ENCODE results near the gene MNAT1. TPM values are rescaled to one million over a fixed set of nuclear protein-coding genes. Genes with fewer than 3 reads are reported as not detected.

Gene MNAT1
- polyA plus RNA-seq, 1 of the 3 experiments (the other 2 are of a cell fraction), result 38.9 TPM

- POLR2A ChIA-PET, result no interaction called here
- no peak overlapping the region for H3K9ac ChIP-seq
- no peaks in the 10 kb centered on the region for H4K20me1 ChIP-seq (ENCODE audit: insufficient read depth)
- H3K4me2 ChIP-seq, result no peak overlapping the region
- peaks cover 88% of the 10 kb centered on the region for H3K79me2 ChIP-seq (ENCODE audit: insufficient read depth)
- CTCF ChIA-PET, result no interaction called here
- WGBS (ENCODE audit: low lambda C conversion rate), result 97% methylated on average over 2 of the region's 2 CpGs
- peaks cover 14% of the 10 kb centered on the region for H3F3A ChIP-seq (replicated peaks; ENCODE audit: insufficient read depth)
- no peaks in the 10 kb centered on the region; a peak in 1 of 4 replicates for H3K4me1 ChIP-seq (ENCODE audit: control insufficient read depth in 1 of 2, insufficient read depth in 2 of 2, low read depth in 1 of 2, low read length in 1 of 2)
- no peak overlapping the region for H3K27ac ChIP-seq (ENCODE audit: low read depth in 2 of 2, low read length in 1 of 2)
- no peaks in the 10 kb centered on the region for H3K36me3 ChIP-seq (replicated peaks in 1 of 2; ENCODE audit: control insufficient read depth in 1 of 2, insufficient read depth in 2 of 2, low read length in 1 of 2)
- TF ChIP-seq GATA2 (CRISPR knock-in tag; IDR thresholded peaks at IDR 0.05), result no peak
- H2AFZ ChIP-seq (ENCODE audit: low read depth), result no peak overlapping the region
- no peak for DNase-seq
- no peaks in the 10 kb centered on the region for H3K27me3 ChIP-seq (ENCODE audit: insufficient read depth)
- H3K9me3 ChIP-seq, result no peaks in the 10 kb centered on the region
- no peaks in the 10 kb centered on the region for H3K9me2 ChIP-seq
- no peak overlapping the region for H3K4me3 ChIP-seq (ENCODE audit: low read depth in 2 of 2, low read length in 1 of 2)
These were observed 34.0 kb downstream of the MNAT1 start for GRCh38 chr14:60768602-60769001.

GRCh38 chr14:60771117-60771516 is 36.6 kb downstream of the MNAT1 start:
- Histone ChIP-seq H3F3A (replicated peaks; ENCODE audit: insufficient read depth) (peaks cover 34% of the 10 kb centered on the region), H3K9me2 (no peaks in the 10 kb centered on the region), H3K9ac (no peak overlapping the region), H2AFZ (ENCODE audit: low read depth) (no peak overlapping the region), H3K4me1 (ENCODE audit: control insufficient read depth in 1 of 2, insufficient read depth in 2 of 2, low read depth in 1 of 2, low read length in 1 of 2) (peaks cover 0 to 16% of the 10 kb centered on the region in 2 experiments; a peak in 2 of 4 replicates), H4K20me1 (ENCODE audit: insufficient read depth) (peaks cover 4% of the 10 kb centered on the region; the same call in 1 of the 2 replicates), H3K4me2 (no peak overlapping the region), H3K27ac (ENCODE audit: low read depth in 2 of 2, low read length in 1 of 2) (no peak overlapping the region), H3K79me2 (ENCODE audit: insufficient read depth) (peaks cover 88% of the 10 kb centered on the region), H3K9me3 (no peaks in the 10 kb centered on the region), H3K27me3 (ENCODE audit: insufficient read depth) (no peaks in the 10 kb centered on the region), H3K4me3 (ENCODE audit: low read depth in 2 of 2, low read length in 1 of 2) (no peak overlapping the region), H3K36me3 (replicated peaks in 1 of 2; ENCODE audit: control insufficient read depth in 1 of 2, insufficient read depth in 2 of 2, low read length in 1 of 2) (no peaks in the 10 kb centered on the region)
- 47% methylated on average over 2 of the region's 2 CpGs for WGBS (ENCODE audit: low lambda C conversion rate)
- CTCF ChIA-PET, result no interaction called here
- POLR2A ChIA-PET, result no interaction called here
- no peak for TF ChIP-seq SMC3 (IDR thresholded peaks at IDR 0.05; ENCODE audit: low read depth, low read length)
- no peak for TF ChIP-seq IRF3 (IDR thresholded peaks at IDR 0.05; ENCODE audit: low read depth, low read length)
- no peak for TF ChIP-seq ELF1 (IDR thresholded peaks at IDR 0.05)
- TF ChIP-seq RCOR1 (IDR thresholded peaks at IDR 0.05; ENCODE audit: low read length), result no peak
- TF ChIP-seq FOSL2 (IDR thresholded peaks at IDR 0.05; ENCODE audit: borderline replicate concordance, low read depth), result no peak
- TF ChIP-seq USF2 (IDR thresholded peaks at IDR 0.05; ENCODE audit: borderline replicate concordance, low read depth, low read length), result no peak
- no peak for TF ChIP-seq MXI1 (IDR thresholded peaks at IDR 0.05; ENCODE audit: low read depth, low read length)
- TF ChIP-seq RAD21 (IDR thresholded peaks at IDR 0.05; ENCODE audit: low read length), result no peak
- no peak for TF ChIP-seq NFIC (IDR thresholded peaks at IDR 0.05; ENCODE audit: borderline replicate concordance)
- no peak for TF ChIP-seq TCF12 (IDR thresholded peaks at IDR 0.05)
- no peak for TF ChIP-seq SIN3A (IDR thresholded peaks at IDR 0.05; ENCODE audit: borderline replicate concordance, low read depth, low read length)
- TF ChIP-seq PBX3 (IDR thresholded peaks at IDR 0.05), result no peak
- DNase-seq, result no peak
